22Rv1 (cell line): ENCODE measurements around the gene ARL13B.

Source experiments
- H3K27ac ChIP-seq: fragments of 450-650 bp; 2 replicates; pipeline ENCODE4 v1.5.1; 2017
- ZFX ChIP-seq: fragments of 450-650 bp; IDR thresholded peaks from 2 replicates; pipeline ENCODE4 v1.6.1; 2017; ENCODE audit warnings: antibody characterized with exemption, borderline replicate concordance
- TF ChIP-seq, protein P1 (sequence below): fragments of 450-650 bp; IDR thresholded peaks from 2 replicates; pipeline ENCODE4 v1.5.1; 2017; ENCODE audit warnings: mild to moderate bottlenecking

The ARL13B gene

DNA sequence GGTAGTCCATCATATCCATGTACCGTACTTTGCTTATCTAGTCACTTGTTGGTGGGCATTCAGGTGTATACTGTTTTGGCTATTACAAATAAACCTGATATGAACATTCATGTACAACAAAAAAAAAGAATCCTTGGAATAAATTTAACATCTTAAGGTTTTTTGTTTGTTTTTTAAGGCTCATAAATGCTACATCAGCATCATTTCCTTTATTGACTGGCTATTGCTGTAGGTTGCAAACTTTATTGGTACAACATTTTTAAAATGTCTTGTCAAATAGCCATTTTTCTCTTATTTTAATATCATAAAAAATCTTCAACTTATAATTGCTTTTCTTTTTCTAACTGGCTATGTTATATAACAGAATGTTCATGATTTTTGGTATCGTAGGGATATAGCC lies 66.6 kb downstream of the ARL13B start:
- TF ChIP-seq ZFX: no peak
- TF ChIP-seq, protein P1, sequence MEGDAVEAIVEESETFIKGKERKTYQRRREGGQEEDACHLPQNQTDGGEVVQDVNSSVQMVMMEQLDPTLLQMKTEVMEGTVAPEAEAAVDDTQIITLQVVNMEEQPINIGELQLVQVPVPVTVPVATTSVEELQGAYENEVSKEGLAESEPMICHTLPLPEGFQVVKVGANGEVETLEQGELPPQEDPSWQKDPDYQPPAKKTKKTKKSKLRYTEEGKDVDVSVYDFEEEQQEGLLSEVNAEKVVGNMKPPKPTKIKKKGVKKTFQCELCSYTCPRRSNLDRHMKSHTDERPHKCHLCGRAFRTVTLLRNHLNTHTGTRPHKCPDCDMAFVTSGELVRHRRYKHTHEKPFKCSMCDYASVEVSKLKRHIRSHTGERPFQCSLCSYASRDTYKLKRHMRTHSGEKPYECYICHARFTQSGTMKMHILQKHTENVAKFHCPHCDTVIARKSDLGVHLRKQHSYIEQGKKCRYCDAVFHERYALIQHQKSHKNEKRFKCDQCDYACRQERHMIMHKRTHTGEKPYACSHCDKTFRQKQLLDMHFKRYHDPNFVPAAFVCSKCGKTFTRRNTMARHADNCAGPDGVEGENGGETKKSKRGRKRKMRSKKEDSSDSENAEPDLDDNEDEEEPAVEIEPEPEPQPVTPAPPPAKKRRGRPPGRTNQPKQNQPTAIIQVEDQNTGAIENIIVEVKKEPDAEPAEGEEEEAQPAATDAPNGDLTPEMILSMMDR: no peak
- no peak overlapping the region for H3K27ac ChIP-seq

DNA sequence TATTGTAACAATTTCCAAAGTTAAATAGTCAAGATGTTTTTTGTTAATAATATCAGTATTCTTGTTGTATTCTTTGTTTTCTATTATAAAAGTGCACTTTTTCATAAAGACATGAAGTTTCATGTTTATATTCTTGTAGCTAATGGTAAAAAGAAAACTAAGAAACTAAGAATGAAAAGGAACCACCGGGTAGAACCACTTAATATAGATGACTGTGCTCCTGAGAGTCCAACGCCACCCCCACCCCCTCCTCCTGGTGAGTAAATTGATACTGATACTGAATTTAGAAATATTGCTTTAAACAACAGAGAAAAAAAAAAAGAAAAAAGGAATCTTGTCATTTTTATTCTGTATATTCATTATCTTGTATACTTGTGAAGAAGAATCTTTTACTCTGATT lies 69.3 kb downstream of the ARL13B start:
- TF ChIP-seq, protein P1: no peak
- no peak for TF ChIP-seq ZFX
- no peak overlapping the region for H3K27ac ChIP-seq

DNA sequence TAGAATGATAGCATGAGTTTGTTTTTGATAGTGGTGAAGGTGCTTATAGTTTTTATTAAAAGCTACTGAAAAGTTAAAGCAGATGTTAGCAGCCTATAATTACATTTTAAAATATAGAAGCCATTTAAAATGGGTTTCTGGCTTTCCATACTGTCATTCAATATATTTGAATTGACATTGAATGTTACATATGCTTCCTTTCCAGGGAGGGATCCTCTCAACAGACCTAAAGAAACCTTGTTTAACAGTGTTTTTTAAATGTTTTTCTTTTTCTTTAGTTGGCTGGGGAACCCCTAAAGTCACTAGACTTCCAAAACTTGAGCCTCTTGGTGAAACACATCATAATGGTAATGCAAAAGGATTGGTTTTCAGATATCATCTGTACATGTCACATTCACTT lies 70.6 kb downstream of the ARL13B start:
- TF ChIP-seq ZFX: no peak
- TF ChIP-seq, protein P1: no peak
- H3K27ac ChIP-seq: no peak overlapping the region

DNA sequence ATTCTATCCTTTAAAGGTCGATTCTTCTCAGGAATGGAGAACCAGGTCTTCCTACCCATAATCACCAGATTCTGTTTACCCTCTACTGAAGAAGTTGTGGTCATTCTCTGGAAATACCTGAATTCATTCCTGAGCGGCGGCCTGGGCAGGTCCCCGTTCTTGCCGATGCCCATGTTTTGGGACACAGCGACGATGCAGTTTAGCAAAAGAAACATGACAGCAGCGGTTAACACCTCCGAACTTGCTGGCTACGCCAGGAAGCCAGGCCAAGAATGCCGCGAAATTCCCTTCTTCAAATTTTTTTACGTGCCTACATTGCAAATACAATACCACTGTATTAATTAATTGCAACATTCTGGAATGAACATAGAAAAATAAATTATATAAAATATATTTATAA lies 81.3 kb downstream of the ARL13B start:
- no peak for TF ChIP-seq ZFX
- TF ChIP-seq, protein P1: no peak
- H3K27ac ChIP-seq: no peak overlapping the region

DNA sequence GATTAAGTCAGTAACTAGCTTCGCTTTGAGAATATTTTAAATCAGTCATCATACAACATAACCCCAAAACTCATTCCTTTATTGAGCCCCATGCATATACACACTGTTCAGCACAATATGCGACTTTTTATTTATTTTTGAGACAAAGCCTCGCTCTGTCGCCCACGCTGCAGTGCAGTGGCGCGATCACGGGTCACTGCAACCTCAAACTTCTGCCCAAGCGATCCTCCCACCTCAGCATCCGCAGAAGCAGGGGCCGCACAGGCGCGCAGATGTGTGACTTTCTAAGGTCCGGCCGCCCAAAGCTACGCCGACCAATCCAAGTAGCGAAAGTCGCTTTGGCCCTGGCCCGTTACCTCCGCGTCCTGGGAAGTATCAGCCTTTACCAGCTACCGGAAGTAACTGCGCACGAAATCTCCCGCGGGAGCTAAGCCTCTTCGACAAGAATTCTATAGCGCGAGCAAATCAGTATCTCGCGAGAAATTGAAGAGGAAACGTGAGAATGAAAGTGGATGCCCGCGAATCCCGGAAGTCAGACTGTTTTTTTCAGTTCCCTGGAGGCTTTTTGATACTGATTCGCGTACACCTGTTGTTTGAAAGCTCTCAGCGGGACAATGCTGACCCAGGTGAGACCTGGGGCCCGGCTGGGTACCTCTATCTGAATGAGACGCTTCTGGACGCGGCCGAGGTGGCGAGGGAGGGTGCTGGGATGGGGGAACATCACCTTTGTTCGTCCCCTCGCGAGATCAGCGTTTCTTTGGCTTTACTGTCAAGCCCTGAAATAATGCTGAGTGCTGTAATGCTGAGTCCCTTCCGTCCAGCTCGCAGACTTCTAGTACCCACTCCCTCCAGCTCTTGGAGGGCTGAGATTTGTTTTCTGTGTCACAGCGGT lies 82.8 kb downstream of the ARL13B start, which contains the start of the genes DHFR2 and NSUN3:
Gene DHFR2 (minus strand): TSS at position 404 of the 892 bp plus-strand sequence. CDS start 1,405 bp downstream, outside the sequence.
Gene NSUN3 (plus strand): TSS at position 549 of the 892 bp plus-strand sequence. CDS start 66 bp downstream, at position 615.
- H3K27ac ChIP-seq: peak within 1 kb of the TSS; percentile 95
- no peak for TF ChIP-seq ZFX
- TF ChIP-seq, protein P1: no peak

DNA sequence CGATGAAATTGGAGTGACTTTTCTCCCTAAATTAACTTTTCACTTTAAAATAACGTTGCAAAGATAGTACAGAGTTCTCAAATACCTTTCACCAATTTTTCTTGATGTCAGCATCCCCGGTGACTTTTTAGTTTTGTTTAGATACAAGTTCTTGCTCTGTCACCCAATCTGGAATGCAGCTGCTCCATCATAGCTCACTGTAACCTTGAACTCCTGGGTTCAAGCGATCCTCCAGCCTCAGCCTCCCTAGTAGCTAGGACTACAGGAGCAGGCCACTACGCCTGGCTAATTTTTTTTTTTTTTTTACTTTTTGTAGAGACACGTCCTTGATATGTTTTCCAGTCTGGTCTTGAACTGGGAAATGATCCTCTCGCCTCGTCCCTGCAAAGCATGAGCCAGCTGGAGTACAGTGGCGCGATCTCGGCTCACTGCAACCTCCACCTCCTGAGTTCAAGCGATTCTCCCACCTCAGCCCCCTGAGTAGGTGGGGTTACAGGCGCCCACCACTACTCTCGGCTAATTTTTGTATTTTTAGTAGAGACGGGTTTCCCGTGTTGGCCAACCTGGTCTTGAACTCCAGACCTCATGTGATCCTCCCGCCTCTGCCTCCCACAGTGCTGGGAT lies 83.7 kb downstream of the ARL13B start:
- H3K27ac ChIP-seq: peak overlapping the region; percentile 95
- TF ChIP-seq, protein P1: no peak
- TF ChIP-seq ZFX: no peak

DNA sequence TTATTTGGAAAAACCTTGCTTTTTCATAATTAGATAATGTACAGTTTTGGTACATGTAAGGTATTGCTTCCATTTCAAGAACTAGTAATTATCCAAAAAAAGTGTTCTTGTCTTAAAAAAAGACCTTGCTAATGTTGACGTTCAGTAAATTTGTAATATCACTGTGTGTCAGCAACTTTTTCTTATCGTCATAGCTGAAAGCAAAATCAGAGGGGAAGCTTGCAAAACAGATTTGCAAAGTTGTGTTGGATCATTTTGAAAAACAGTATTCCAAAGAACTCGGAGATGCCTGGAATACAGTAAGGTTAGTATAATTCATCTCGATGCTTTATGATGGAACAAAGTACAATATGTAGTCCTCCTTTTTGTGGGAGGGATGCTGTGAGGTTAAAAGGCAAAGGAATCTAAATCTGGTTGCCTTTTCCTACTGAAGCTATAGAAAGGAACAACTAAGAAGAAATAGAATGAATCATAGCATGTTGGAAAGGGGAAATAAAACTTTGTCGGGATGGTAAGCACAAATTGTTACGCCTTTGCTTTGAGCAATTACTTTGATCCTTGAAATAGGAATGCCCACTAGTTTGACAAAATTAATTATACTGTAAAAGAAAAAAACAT lies 84.4 kb downstream of the ARL13B start:
- TF ChIP-seq, protein P1: no peak
- no peak for TF ChIP-seq ZFX
- peak overlapping the region; percentile 95 for H3K27ac ChIP-seq
